Transverse colon (tissue), 4 donors: ENCODE data around the gene GALM. TPM values are rescaled to one million over a fixed set of nuclear protein-coding genes. Genes with fewer than 3 reads are reported as not detected.

Experiments
- DNase-seq: peaks from one replicate; pipeline ENCODE4 v3.0.0-alpha.2; 2019
- H3K27ac ChIP-seq, 4 donors: fragments of 200-600 bp; sonication (generic); 2 replicates each; pipeline ENCODE4 v1.5.1; 2016 to 2018; ENCODE audit warnings: inconsistent platforms in 4 of 4
- H3K27me3 ChIP-seq: fragments of 200-600 bp; sonication (generic); 2 replicates; pipeline ENCODE4 v1.5.1; 2017; ENCODE audit warnings: inconsistent platforms
- H3K36me3 ChIP-seq, 4 donors: fragments of 200-600 bp; sonication (generic); 2 replicates each; pipeline ENCODE4 v1.5.1; 2017 to 2019; ENCODE audit warnings: inconsistent platforms in 4 of 4
- H3K4me1 ChIP-seq, 4 donors: fragments of 200-600 bp; sonication (generic); 2 replicates each; pipeline ENCODE4 v1.5.1; 2017 to 2020; ENCODE audit warnings: inconsistent platforms in 4 of 4
- H3K4me3 ChIP-seq, 4 donors: fragments of 200-600 bp; sonication (generic); 1 replicate in 1 of 4; 2 replicates in 3 of 4; pipeline versions ENCODE4 v1.5.1 to v1.6.1; 2017 to 2019; ENCODE audit warnings: inconsistent platforms in 4 of 4
- H3K9me3 ChIP-seq, 2 donors: fragments of 200-600 bp; sonication (generic); 2 replicates each; pipeline ENCODE4 v1.5.1; 2017 to 2019; ENCODE audit warnings: inconsistent platforms in 2 of 2
- EP300 ChIP-seq: sonication (generic); formaldehyde crosslinking; IDR thresholded peaks from one replicate; pipeline ENCODE4 v1.6.1; 2017; ENCODE audit warnings: antibody characterized with exemption, low read depth
- POLR2A ChIP-seq: fragments of 450-650 bp; IDR thresholded peaks from one replicate; pipeline ENCODE4 v1.6.1; 2016; ENCODE audit warnings: antibody characterized with exemption, mild to moderate bottlenecking, moderate library complexity
- POLR2AphosphoS5 ChIP-seq, 3 donors: sonication (generic); formaldehyde crosslinking; IDR thresholded peaks; one replicate each; pipeline ENCODE4 v1.6.1; 2016; ENCODE audit warnings: antibody characterized with exemption in 3 of 3
- WGBS, 2 donors: methylation state at CpG; one replicate each; pipeline ENCODE4 v1.1.5; 2018; ENCODE audit warnings: low coverage in 1 of 2; 5-methylcytosine and 5-hydroxymethylcytosine counted together
- in situ Hi-C, 4 donors: fragments of 200-750 bp; cut with MboI; loops; one replicate each; pipeline versions ENCODE4 v1.15.0 to v1.15.1; 2017; ENCODE audit warnings: low sequenced_read_pairs in 3 of 4, low pct_ligation_motif_present in 1 of 4, low pct_unique_long_range_greater_than_20kb in 1 of 4
- intact Hi-C: fragments of 100-400 bp; cut with DNase I; formaldehyde crosslinking; loops from one replicate; pipeline ENCODE4 v1.15.1; 2023; ENCODE audit warnings: low total_unique reads
- total RNA-seq, 4 donors: library from RNA; depleted of rRNA; stranded (reverse); fragments of >200 nt; gene quantifications; one replicate each; pipeline ENCODE4 v1.1.0, GENCODE V29; 2016
- TF ChIP-seq, protein P1 (sequence below), 5 experiments: fragments of 200-600 bp in 3 of 5; fragments of 450-650 bp in 2 of 5; sonication (generic) in 3 of 5; IDR thresholded peaks; 1 replicate in 2 of 5; 2 replicates in 3 of 5; pipeline ENCODE4 v1.5.1; 2016 to 2017; ENCODE audit warnings: antibody characterized with exemption in 5 of 5, inconsistent platforms in 3 of 5, mild to moderate bottlenecking in 2 of 5, moderate library complexity in 1 of 5

The GALM gene
- total RNA-seq, 4 donors from 2014 or later: 35.5 to 80.6 (median 70.9) TPM

GRCh38 chr2:38739524-38739923 is 73.6 kb downstream of the GALM start:
- WGBS, 2 donors: 94 to 100% methylated on average over 2 of the region's 2 CpGs
- no peaks in the 10 kb centered on the region for H3K27me3 ChIP-seq
- H3K27ac ChIP-seq: peak overlapping the region in 2 of 4 donors; percentile 43 to 74
- peaks cover 8 to 73% (median 37%) of the 10 kb centered on the region in 4 donors for H3K4me1 ChIP-seq
- H3K9me3 ChIP-seq: no peaks in the 10 kb centered on the region
- intact Hi-C loops: loop anchor here (10.0 kb wide), 2 partner anchors 75 to 155 kb away; partner anchors contain the start of gene GALM
- TF ChIP-seq POLR2A (no peak), EP300 (no peak), POLR2AphosphoS5 (IDR thresholded peaks at IDR 0.05) (no peak)
- TF ChIP-seq, protein P1, sequence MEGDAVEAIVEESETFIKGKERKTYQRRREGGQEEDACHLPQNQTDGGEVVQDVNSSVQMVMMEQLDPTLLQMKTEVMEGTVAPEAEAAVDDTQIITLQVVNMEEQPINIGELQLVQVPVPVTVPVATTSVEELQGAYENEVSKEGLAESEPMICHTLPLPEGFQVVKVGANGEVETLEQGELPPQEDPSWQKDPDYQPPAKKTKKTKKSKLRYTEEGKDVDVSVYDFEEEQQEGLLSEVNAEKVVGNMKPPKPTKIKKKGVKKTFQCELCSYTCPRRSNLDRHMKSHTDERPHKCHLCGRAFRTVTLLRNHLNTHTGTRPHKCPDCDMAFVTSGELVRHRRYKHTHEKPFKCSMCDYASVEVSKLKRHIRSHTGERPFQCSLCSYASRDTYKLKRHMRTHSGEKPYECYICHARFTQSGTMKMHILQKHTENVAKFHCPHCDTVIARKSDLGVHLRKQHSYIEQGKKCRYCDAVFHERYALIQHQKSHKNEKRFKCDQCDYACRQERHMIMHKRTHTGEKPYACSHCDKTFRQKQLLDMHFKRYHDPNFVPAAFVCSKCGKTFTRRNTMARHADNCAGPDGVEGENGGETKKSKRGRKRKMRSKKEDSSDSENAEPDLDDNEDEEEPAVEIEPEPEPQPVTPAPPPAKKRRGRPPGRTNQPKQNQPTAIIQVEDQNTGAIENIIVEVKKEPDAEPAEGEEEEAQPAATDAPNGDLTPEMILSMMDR (IDR thresholded peaks at IDR 0.05): no peak
- in situ Hi-C loops: loop anchor here in 3 of 4 donors (10.0 to 25.0 kb wide), 4 partner anchors 145 to 427 kb away; no protein-coding TSS in a partner anchor
- no peak for DNase-seq
- peaks cover 0 to 12% (median 0%) of the 10 kb centered on the region in 4 donors for H3K36me3 ChIP-seq
- H3K4me3 ChIP-seq: no peak overlapping the region

DNA sequence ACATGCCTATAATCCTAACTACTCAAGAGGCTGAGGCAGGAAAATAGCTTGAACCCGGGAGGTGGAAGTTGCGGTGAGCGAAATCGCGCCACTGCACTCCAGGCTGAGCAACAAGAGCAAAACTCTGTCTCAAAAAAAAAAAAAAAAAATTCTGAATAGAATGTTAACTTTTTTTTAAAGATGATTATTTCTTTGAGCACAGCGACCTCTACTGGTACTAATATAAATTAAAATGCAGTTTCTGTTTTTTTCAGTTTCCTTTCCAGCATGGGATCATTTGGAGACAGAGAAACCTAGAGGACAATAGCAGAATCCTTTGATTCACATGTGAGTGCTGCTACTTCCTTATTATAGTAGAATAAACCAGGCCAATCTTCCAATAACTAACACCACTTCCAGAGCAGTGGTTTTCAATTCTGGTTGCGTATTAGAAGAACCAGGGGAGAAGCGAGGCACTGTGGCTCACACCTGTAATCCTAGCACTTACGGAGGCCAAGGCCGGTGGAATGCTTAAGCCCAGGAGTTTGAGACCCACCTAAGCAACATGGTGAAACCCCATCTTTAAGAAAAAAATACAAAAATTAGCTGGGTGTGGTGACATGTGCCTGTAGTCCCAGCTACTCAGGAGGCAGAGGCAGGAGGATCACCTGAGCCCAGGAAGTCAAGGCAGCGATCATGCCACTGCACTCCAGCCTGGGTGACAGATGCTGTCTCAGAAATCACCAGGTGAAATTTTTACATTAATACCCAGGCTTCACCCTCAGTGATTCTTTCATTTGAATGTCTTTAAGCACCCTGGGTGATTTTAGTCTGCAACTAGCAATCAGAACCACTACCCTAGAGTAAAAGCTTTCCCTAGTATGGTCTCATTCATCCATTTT is 75.2 kb downstream of the GALM start:
- intact Hi-C loops (loop anchor here (5.0 to 10.0 kb wide), 2 partner anchors 206 to 424 kb away; no protein-coding TSS in a partner anchor), in situ Hi-C loops (loop anchor here in 2 of 4 donors (25.0 kb wide), 1 partner anchor 429 kb away; no protein-coding TSS in a partner anchor)
- H3K27ac ChIP-seq: peak overlapping the region; percentile 79 to 83 (median 80)

GRCh38 chr2:38742797-38743559 is 77.1 kb downstream of the GALM start:
- intact Hi-C loops (loop anchor here (5.0 to 10.0 kb wide), 2 partner anchors 208 to 426 kb away; no protein-coding TSS in a partner anchor), in situ Hi-C loops (loop anchor here in 2 of 4 donors (25.0 kb wide), 1 partner anchor 431 kb away; no protein-coding TSS in a partner anchor)
- Histone ChIP-seq H3K4me1 (peaks cover 15 to 80% (median 45%) of the 10 kb centered on the region in 4 donors), H3K27ac (peak overlapping the region; percentile 79 to 83 (median 80)), H3K27me3 (no peaks in the 10 kb centered on the region), H3K4me3 (no peak overlapping the region), H3K36me3 (peaks cover 0 to 44% (median 16%) of the 10 kb centered on the region in 4 donors), H3K9me3 (no peaks in the 10 kb centered on the region)
- no peak for DNase-seq
- TF ChIP-seq POLR2AphosphoS5 (IDR thresholded peaks at IDR 0.05) (no peak), POLR2A (no peak), EP300 (no peak)
- TF ChIP-seq, protein P1 (IDR thresholded peaks at IDR 0.05): no peak
- 76 to 79% methylated on average over 9 to 10 of the region's 10 CpGs for WGBS, 2 donors

More for the DNA sequence above, 75.2 kb downstream of the GALM start:
- no peak for DNase-seq
- no peaks in the 10 kb centered on the region for H3K9me3 ChIP-seq
- peaks cover 0 to 27% (median 6%) of the 10 kb centered on the region in 4 donors for H3K36me3 ChIP-seq
- TF ChIP-seq EP300 (no peak), POLR2A (no peak), POLR2AphosphoS5 (IDR thresholded peaks at IDR 0.05) (peak in 1 of 3 donors; percentile 9)
- TF ChIP-seq, protein P1 (IDR thresholded peaks at IDR 0.05): peak; percentile 63 to 94 (median 82)
- H3K4me3 ChIP-seq: peak overlapping the region in 1 of 4 donors; percentile 16
- WGBS, 2 donors: 23 to 36% methylated on average over 6 to 11 of the region's 11 CpGs
- peaks cover 5 to 71% (median 37%) of the 10 kb centered on the region in 4 donors for H3K4me1 ChIP-seq
- no peaks in the 10 kb centered on the region for H3K27me3 ChIP-seq
